DOHH2 (cell line): Measurements from ENCODE around the gene EYA2.

Experiments
- CTCF ChIP-seq: fragments of 200-600 bp; sonication (generic); IDR thresholded peaks from one replicate; pipeline ENCODE4 v1.5.1; 2014; ENCODE audit warnings: antibody characterized with exemption, mild to moderate bottlenecking, low read depth, low read length; ENCODE audit not compliant: poor library complexity, severe bottlenecking
- EZH2phosphoT487 ChIP-seq: fragments of 200-600 bp; sonication (generic); IDR thresholded peaks from 2 replicates; pipeline ENCODE4 v1.6.1; 2017; ENCODE audit warnings: borderline replicate concordance, mild to moderate bottlenecking, antibody characterized with exemption, low read length, moderate library complexity, mixed read lengths

GRCh38 chr20:46955601-46956556, 61.2 kb downstream of the EYA2 start:
- TF ChIP-seq CTCF (no peak), EZH2phosphoT487 (no peak)
